Activated CD4-positive, alpha-beta T cell treated with anti-CD3 and anti-CD28 coated beads for 48 hours (primary cell): ENCODE results near the gene PYURF.

Experiments
- DNase-seq: peaks from one replicate; pipeline ENCODE4 v3.0.0-alpha.2; 2020

PYURF gene

DNA sequence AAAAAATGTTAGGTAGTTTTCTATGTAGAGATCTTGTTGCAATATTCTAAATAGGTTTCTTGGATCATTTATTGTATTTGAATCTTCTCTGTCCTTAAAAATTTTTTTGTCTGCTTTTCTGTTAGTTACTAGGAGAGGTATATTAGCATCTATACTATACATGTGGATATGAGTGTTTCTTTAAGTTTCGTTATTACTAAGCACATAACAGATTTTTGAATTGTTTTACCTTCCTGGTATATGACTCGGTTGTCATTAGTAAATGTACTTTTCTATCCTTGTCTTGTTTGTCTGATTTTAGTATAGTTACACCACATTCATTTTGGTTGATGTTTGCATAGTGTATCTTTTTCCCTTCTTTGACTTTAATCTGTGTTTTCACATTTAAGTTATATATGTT lies 20.2 kb downstream of the PYURF start:
- no peak for DNase-seq

DNA sequence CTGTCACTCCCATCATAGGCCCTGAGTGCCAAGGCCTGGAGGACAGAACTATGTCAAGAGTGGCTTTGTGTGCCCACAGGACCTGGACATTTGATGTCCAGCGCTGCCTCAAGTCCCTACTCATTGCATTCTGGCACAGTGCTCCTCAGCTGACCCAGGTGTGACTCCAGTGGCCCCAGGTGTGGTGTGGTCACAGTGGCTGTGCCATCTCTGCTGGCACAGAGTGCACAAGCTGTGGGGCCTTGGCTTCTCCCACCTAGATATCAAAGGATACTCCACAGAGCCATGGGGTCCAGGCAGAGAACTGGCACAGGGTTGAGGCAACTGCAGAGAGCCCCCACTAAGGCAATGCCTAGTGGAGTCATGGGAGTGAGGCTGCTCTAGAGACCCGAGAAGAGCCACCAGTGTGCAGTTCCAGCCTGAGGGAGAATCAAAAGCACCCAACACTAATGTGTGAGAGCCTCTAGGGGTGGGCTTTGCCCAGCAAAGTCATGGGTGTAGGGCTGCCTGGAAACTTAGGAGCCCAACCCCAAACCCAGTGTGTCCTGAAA lies 25.6 kb downstream of the PYURF start:
- no peak for DNase-seq

DNA sequence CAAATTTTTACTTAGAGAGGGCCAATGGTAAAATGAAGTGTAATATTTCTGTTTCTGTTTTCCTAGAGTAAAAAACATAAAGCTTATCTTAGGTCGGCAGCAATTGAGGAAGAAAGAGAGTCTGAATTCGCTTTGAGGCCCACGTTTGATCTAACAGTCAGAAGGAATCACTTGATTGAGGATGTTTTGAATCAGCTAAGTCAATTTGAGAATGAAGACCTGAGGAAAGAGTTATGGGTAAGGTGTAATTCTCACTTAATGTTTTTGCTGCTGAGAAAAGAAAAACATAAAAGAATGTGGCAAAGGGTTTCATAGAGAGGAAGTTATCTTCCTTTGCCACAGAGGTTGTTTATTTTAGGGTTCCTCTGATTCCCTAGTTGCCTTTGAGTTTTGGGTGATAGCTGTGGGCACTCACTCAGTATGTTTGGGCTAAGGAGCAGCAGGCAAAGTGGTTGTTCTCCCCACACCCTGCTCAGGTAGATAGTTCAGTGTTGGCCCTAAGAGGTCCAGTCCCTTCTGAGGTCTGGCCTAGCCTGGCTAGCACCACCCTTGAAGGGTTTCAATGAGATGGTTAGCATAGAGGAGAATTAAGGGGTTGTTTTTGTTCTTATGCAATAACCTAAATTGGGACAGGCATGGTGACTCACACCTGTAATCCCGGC lies 34.3 kb downstream of the PYURF start:
- DNase-seq: no peak

DNA sequence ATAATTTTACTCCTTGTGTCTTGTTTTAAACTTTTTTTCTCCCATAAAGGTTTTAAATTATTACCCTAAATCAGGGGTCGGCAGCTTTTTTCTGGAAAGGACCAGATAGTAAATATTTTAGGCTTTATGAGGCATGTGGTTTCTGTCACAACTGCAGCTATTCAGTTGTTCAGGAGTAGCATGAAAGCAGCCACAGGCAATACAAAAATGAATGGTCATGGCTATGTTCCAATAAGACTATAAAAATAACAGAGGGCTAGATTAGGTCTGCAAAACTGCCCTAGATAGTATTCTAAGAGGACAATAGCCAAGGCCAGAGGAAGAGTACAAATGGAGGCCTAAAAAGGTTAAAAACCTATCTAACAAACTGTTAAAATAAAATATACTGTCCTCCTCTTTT lies 42.0 kb downstream of the PYURF start:
- no peak for DNase-seq

DNA sequence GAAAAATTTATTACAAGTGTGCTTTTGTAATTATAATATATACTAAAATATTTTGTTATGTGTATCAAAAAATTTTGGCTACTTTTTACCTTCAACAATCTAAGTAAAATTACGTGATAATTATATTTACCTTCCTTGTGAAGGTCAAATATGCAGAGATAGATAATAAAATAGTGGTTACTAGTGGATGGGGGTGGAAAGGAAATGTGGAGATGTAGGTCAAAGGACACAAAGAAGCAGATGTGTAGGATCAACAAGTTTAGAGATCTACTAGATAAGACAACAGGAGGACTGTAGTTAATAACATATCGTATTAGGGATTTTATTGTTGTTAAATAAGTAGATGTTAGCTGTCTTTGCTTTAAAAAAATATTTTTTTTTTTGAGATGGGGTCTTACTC lies 45.3 kb downstream of the PYURF start:
- DNase-seq: no peak

DNA sequence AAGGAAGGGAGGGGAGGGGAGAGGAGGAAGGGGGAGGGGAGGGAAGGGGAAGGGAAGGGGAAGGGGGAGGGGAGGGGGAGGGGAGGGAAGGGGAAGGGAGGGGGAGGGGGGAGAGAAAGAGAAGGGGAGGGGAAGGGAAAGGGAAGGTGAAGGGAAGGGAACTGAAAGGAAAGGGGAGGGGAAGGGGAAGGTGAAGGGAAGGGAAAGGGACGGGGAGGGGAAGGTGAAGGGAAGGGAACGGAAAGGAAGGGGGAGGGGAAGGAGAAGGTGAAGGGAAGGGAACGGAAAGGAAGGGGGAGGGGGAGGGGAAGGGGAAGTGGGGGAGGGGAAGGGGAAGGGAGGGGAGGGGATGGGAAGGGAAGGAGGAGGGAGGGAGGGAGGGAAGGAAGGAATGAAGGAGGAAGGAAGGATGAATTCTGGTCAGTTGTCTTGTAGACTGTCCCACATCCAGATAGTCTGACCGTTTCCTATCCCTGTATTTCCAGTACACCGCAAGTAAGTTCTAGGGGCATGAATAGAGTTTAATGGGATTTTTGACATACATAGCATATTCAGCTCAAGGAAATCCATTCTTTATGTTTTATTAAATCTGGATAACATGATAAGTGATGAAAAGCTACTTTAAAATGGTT lies 46.2 kb downstream of the PYURF start:
- no peak for DNase-seq
